Measurements from ENCODE around the gene DYNLRB1. TPM values are rescaled to one million over a fixed set of nuclear protein-coding genes. Genes with fewer than 3 reads are reported as not detected.
"Not testable (repeated sequence)": the region's sequence is repeated elsewhere in the genome, so short reads cannot be mapped to it uniquely, and the experiment has no call there.

Gene DYNLRB1
- total and polyA plus RNA-seq, 2 donors (not counting 1 experiment from before 2014, with no cell fraction given), result 55.3 to 120 TPM

GRCh38 chr20:34512955-34513419 is 3.2 kb upstream of the DYNLRB1 start:
- CTCF ChIA-PET, result interaction anchor here (5.3 kb wide), 1 partner anchor 200 kb away, joined by 38 read pairs; no protein-coding TSS in a partner anchor

GRCh38 chr20:34514034-34514433 is 2.2 kb upstream of the DYNLRB1 start:
- H3K27ac ChIP-seq (ENCODE audit: low read length in 2 of 2); H3K4me3 ChIP-seq (ENCODE audit: control extremely low read depth in 1 of 5, extremely low read depth in 1 of 5, insufficient read depth in 1 of 5, low read depth in 2 of 5, low read length in 4 of 5); POLR2A ChIA-PET; H4K20me1 ChIP-seq (ENCODE audit: control insufficient read depth, insufficient read depth, low read length, poor library complexity, severe bottlenecking); H3K27me3 Mint-ChIP-seq; H3K9me3 ChIP-seq (ENCODE audit: control extremely low read depth in 1 of 3, control insufficient read depth in 2 of 3, insufficient read depth in 1 of 3, low read length in 2 of 3); H2AFZ ChIP-seq (ENCODE audit: insufficient read depth, low read depth, low read length, poor library complexity, severe bottlenecking); H3K27ac Mint-ChIP-seq; H3K27me3 ChIP-seq (replicated peaks in 1 of 4; ENCODE audit: control extremely low read depth in 1 of 4, control insufficient read depth in 3 of 4, insufficient read depth in 4 of 4, low read length in 3 of 4); H3K4me2 ChIP-seq (replicated peaks; ENCODE audit: low read depth, low read length, poor library complexity, severe bottlenecking); H3K9ac ChIP-seq (ENCODE audit: low read length); intact Hi-C loops (cut with micrococcal nuclease); ATAC-seq (ENCODE audit: low read depth); H3K9me3 Mint-ChIP-seq (ENCODE audit: insufficient read depth); DNase-seq: not testable (repeated sequence)
- H3K36me3 ChIP-seq (replicated peaks in 1 of 2; ENCODE audit: control extremely low read depth in 1 of 2, control insufficient read depth in 1 of 2, extremely low read depth in 1 of 2, insufficient read depth in 2 of 2, low read length in 1 of 2), result peaks cover 2 to 11% of the 10 kb centered on the region in 2 experiments
- H3K79me2 ChIP-seq (ENCODE audit: control insufficient read depth, insufficient read depth, low read length), result peaks cover 33% of the 10 kb centered on the region
- CTCF ChIA-PET, result interaction anchor here (0.8 to 5.3 kb wide), 2 partner anchors 9 to 201 kb away, joined by 4 to 38 read pairs; no protein-coding TSS in a partner anchor
- Mint-ChIP-seq H3K4me3 (peak overlapping the region; percentile 97), H3K4me1 (peaks cover 37% of the 10 kb centered on the region)
- peaks cover 5 to 10% of the 10 kb centered on the region in 2 donors for H3K4me1 ChIP-seq (ENCODE audit: control insufficient read depth in 2 of 2, insufficient read depth in 2 of 2, low read length in 2 of 2)
- 95% methylated on average over 12 of the region's 17 CpGs for WGBS (ENCODE audit: insufficient coverage)

More at GRCh38 chr20:34512955-34513419, 3.2 kb upstream of the DYNLRB1 start:
- peaks cover 29% of the 10 kb centered on the region for H3K4me1 Mint-ChIP-seq
- no peak for TF ChIP-seq EZH2 (IDR thresholded peaks at IDR 0.05; ENCODE audit: borderline replicate concordance, insufficient read depth, low read depth, low read length, poor library complexity, severe bottlenecking)
- TF ChIP-seq CTCF (IDR thresholded peaks at IDR 0.05), result no peak
- no peak overlapping the region for H3K4me2 ChIP-seq (replicated peaks; ENCODE audit: low read depth, low read length, poor library complexity, severe bottlenecking)
- H3K27ac ChIP-seq (ENCODE audit: low read length in 2 of 2), result peak overlapping the region in 1 of 2 donors; percentile 29
- no peak overlapping the region for H3K9ac ChIP-seq (ENCODE audit: low read length)
- no peaks in the 10 kb centered on the region for H3K27me3 Mint-ChIP-seq
- peak overlapping the region; percentile 64 for H3K27ac Mint-ChIP-seq
- peaks cover 13% of the 10 kb centered on the region in 2 experiments for H3K36me3 ChIP-seq (replicated peaks in 1 of 2; ENCODE audit: control extremely low read depth in 1 of 2, control insufficient read depth in 1 of 2, extremely low read depth in 1 of 2, insufficient read depth in 2 of 2, low read length in 1 of 2)
- H3K79me2 ChIP-seq (ENCODE audit: control insufficient read depth, insufficient read depth, low read length), result peaks cover 22% of the 10 kb centered on the region
- no peaks in the 10 kb centered on the region for H3K27me3 ChIP-seq (replicated peaks in 1 of 4; ENCODE audit: control extremely low read depth in 1 of 4, control insufficient read depth in 3 of 4, insufficient read depth in 4 of 4, low read length in 3 of 4)
- H3K9me3 Mint-ChIP-seq (ENCODE audit: insufficient read depth), result no peaks in the 10 kb centered on the region
- intact Hi-C loops (cut with micrococcal nuclease), result no loop called here
- H3K9me3 ChIP-seq (ENCODE audit: control extremely low read depth in 1 of 3, control insufficient read depth in 2 of 3, insufficient read depth in 1 of 3, low read length in 2 of 3), result no peaks in the 10 kb centered on the region
- H3K4me1 ChIP-seq (ENCODE audit: control insufficient read depth in 2 of 2, insufficient read depth in 2 of 2, low read length in 2 of 2), result peaks cover 5 to 8% of the 10 kb centered on the region in 2 donors
- POLR2A ChIA-PET, result no interaction called here
- DNase-seq (peak; percentile 19), ATAC-seq (ENCODE audit: low read depth) (no peak)
- H3K4me3 Mint-ChIP-seq, result no peak overlapping the region
- peaks cover under 1% of the 10 kb centered on the region for H4K20me1 ChIP-seq (ENCODE audit: control insufficient read depth, insufficient read depth, low read length, poor library complexity, severe bottlenecking)
- H3K4me3 ChIP-seq (ENCODE audit: control extremely low read depth in 1 of 5, extremely low read depth in 1 of 5, insufficient read depth in 1 of 5, low read depth in 2 of 5, low read length in 4 of 5), result no peak overlapping the region
- no peak overlapping the region for H2AFZ ChIP-seq (ENCODE audit: insufficient read depth, low read depth, low read length, poor library complexity, severe bottlenecking)

All from B cell (primary cell).